T-helper 1 cell treated with Interleukin-12 subunit alpha and Interleukin-12 subunit beta and Interleukin-4 antibody, amounts not matched to agents 30 μg/mL and 1 μg/mL, for 36 hours (primary cell): Measurements from ENCODE around the gene KLRG1.

Experiments used
- H3K27ac Mint-ChIP-seq: one replicate; pipeline ENCODE4 v1.8.0; 2021; ENCODE audit warnings: mild to moderate bottlenecking, mixed read lengths
- H3K27me3 Mint-ChIP-seq: one replicate; pipeline ENCODE4 v1.8.0; 2021; ENCODE audit warnings: low read depth, mixed read lengths
- H3K36me3 Mint-ChIP-seq: one replicate; pipeline ENCODE4 v1.8.0; 2021; ENCODE audit warnings: low read depth, mixed read lengths
- H3K4me1 Mint-ChIP-seq: one replicate; pipeline ENCODE4 v1.8.0; 2021; ENCODE audit warnings: low read depth, mixed read lengths
- H3K4me3 Mint-ChIP-seq: one replicate; pipeline ENCODE4 v1.8.0; 2021; ENCODE audit warnings: mild to moderate bottlenecking, moderate library complexity, mixed read lengths
- H3K9me3 Mint-ChIP-seq: one replicate; pipeline ENCODE4 v1.8.0; 2021; ENCODE audit warnings: mixed read lengths

Gene KLRG1

GRCh38 chr12:9001233-9001632, 11.9 kb downstream of the KLRG1 start:
- Mint-ChIP-seq H3K4me1 (peaks cover 9% of the 10 kb centered on the region), H3K27ac (no peak overlapping the region)

GRCh38 chr12:9002335-9002734, 13.0 kb downstream of the KLRG1 start:
- H3K27ac Mint-ChIP-seq = no peak overlapping the region
- peaks cover 14% of the 10 kb centered on the region for H3K27me3 Mint-ChIP-seq
- no peaks in the 10 kb centered on the region for H3K9me3 Mint-ChIP-seq
- H3K36me3 Mint-ChIP-seq = no peaks in the 10 kb centered on the region
- no peak overlapping the region for H3K4me3 Mint-ChIP-seq
- H3K4me1 Mint-ChIP-seq = no peaks in the 10 kb centered on the region

More at GRCh38 chr12:9001233-9001632, 11.9 kb downstream of the KLRG1 start:
- H3K4me3 Mint-ChIP-seq = no peak overlapping the region
- no peaks in the 10 kb centered on the region for H3K9me3 Mint-ChIP-seq
- peaks cover 14% of the 10 kb centered on the region for H3K27me3 Mint-ChIP-seq
- no peaks in the 10 kb centered on the region for H3K36me3 Mint-ChIP-seq

- H3K4me1 Mint-ChIP-seq = peaks cover 9% of the 10 kb centered on the region
- peaks cover 1% of the 10 kb centered on the region for H3K36me3 Mint-ChIP-seq
- H3K27me3 Mint-ChIP-seq = no peaks in the 10 kb centered on the region
- no peak overlapping the region for H3K4me3 Mint-ChIP-seq
- H3K9me3 Mint-ChIP-seq = peaks cover 11% of the 10 kb centered on the region
- no peak overlapping the region for H3K27ac Mint-ChIP-seq
Measured at GRCh38 chr12:9022592-9022991, 33.2 kb downstream of the KLRG1 start.

GRCh38 chr12:9024512-9024911, 35.2 kb downstream of the KLRG1 start:
- Mint-ChIP-seq H3K36me3 (peaks cover 1% of the 10 kb centered on the region), H3K27ac (no peak overlapping the region), H3K4me3 (no peak overlapping the region), H3K27me3 (no peaks in the 10 kb centered on the region), H3K4me1 (peaks cover 12% of the 10 kb centered on the region), H3K9me3 (no peaks in the 10 kb centered on the region)

GRCh38 chr12:9027161-9028059, 38.1 kb downstream of the KLRG1 start:
- peaks cover 12% of the 10 kb centered on the region for H3K4me1 Mint-ChIP-seq
- peak overlapping the region; percentile 90 for H3K27ac Mint-ChIP-seq
- H3K9me3 Mint-ChIP-seq = no peaks in the 10 kb centered on the region

GRCh38 chr12:9030776-9031175, 41.4 kb downstream of the KLRG1 start:
- H3K4me3 Mint-ChIP-seq = no peak overlapping the region
- no peak overlapping the region for H3K27ac Mint-ChIP-seq
- no peaks in the 10 kb centered on the region for H3K36me3 Mint-ChIP-seq
- no peaks in the 10 kb centered on the region for H3K27me3 Mint-ChIP-seq
- H3K9me3 Mint-ChIP-seq = no peaks in the 10 kb centered on the region
- H3K4me1 Mint-ChIP-seq = peaks cover 7% of the 10 kb centered on the region

More at GRCh38 chr12:9027161-9028059, 38.1 kb downstream of the KLRG1 start:
- Mint-ChIP-seq H3K4me3 (no peak overlapping the region), H3K27me3 (no peaks in the 10 kb centered on the region), H3K36me3 (peaks cover under 1% of the 10 kb centered on the region)

GRCh38 chr12:9032202-9032964, 43.0 kb downstream of the KLRG1 start:
- H3K4me1 Mint-ChIP-seq = peaks cover 5% of the 10 kb centered on the region
- H3K36me3 Mint-ChIP-seq = no peaks in the 10 kb centered on the region
- no peaks in the 10 kb centered on the region for H3K27me3 Mint-ChIP-seq
- H3K4me3 Mint-ChIP-seq = no peak overlapping the region
- H3K9me3 Mint-ChIP-seq = no peaks in the 10 kb centered on the region
- no peak overlapping the region for H3K27ac Mint-ChIP-seq

- Mint-ChIP-seq H3K9me3 (no peaks in the 10 kb centered on the region), H3K4me1 (peaks cover 2% of the 10 kb centered on the region), H3K36me3 (no peaks in the 10 kb centered on the region), H3K27ac (no peak overlapping the region), H3K4me3 (no peak overlapping the region), H3K27me3 (peaks cover 2% of the 10 kb centered on the region)
Measured at GRCh38 chr12:9033265-9033887, 44.0 kb downstream of the KLRG1 start.

- H3K9me3 Mint-ChIP-seq = no peaks in the 10 kb centered on the region
- no peak overlapping the region for H3K4me3 Mint-ChIP-seq
- no peaks in the 10 kb centered on the region for H3K36me3 Mint-ChIP-seq
- H3K27ac Mint-ChIP-seq = no peak overlapping the region
- H3K27me3 Mint-ChIP-seq = peaks cover 3% of the 10 kb centered on the region
- peaks cover 2% of the 10 kb centered on the region for H3K4me1 Mint-ChIP-seq
Measured at GRCh38 chr12:9034095-9034494, 44.7 kb downstream of the KLRG1 start.

- Mint-ChIP-seq H3K27ac (no peak overlapping the region), H3K36me3 (no peaks in the 10 kb centered on the region), H3K4me3 (no peak overlapping the region), H3K27me3 (peaks cover 7% of the 10 kb centered on the region), H3K9me3 (no peaks in the 10 kb centered on the region), H3K4me1 (peaks cover 8% of the 10 kb centered on the region)
Measured at GRCh38 chr12:9036227-9036626, 46.9 kb downstream of the KLRG1 start.

GRCh38 chr12:9037431-9037830, 48.1 kb downstream of the KLRG1 start:
- Mint-ChIP-seq H3K4me3 (no peak overlapping the region), H3K36me3 (no peaks in the 10 kb centered on the region), H3K4me1 (peaks cover 8% of the 10 kb centered on the region), H3K27me3 (peaks cover 7% of the 10 kb centered on the region), H3K27ac (no peak overlapping the region), H3K9me3 (no peaks in the 10 kb centered on the region)

GRCh38 chr12:9039397-9039977, 50.1 kb downstream of the KLRG1 start:
- H3K4me1 Mint-ChIP-seq = peaks cover 8% of the 10 kb centered on the region

GRCh38 chr12:9040484-9041186, 51.3 kb downstream of the KLRG1 start:
- H3K9me3 Mint-ChIP-seq = no peaks in the 10 kb centered on the region
- H3K27ac Mint-ChIP-seq = no peak overlapping the region
- no peak overlapping the region for H3K4me3 Mint-ChIP-seq
- H3K27me3 Mint-ChIP-seq = peaks cover 15% of the 10 kb centered on the region
- H3K4me1 Mint-ChIP-seq = peaks cover 8% of the 10 kb centered on the region
- H3K36me3 Mint-ChIP-seq = no peaks in the 10 kb centered on the region

More at GRCh38 chr12:9039397-9039977, 50.1 kb downstream of the KLRG1 start:
- Mint-ChIP-seq H3K27ac (no peak overlapping the region), H3K36me3 (no peaks in the 10 kb centered on the region), H3K27me3 (peaks cover 7% of the 10 kb centered on the region), H3K9me3 (no peaks in the 10 kb centered on the region), H3K4me3 (no peak overlapping the region)

- H3K27ac Mint-ChIP-seq = no peak overlapping the region
Measured at GRCh38 chr12:9041321-9041720, 52.0 kb downstream of the KLRG1 start.

More at GRCh38 chr12:9041321-9041720, 52.0 kb downstream of the KLRG1 start:
- Mint-ChIP-seq H3K9me3 (no peaks in the 10 kb centered on the region), H3K4me3 (no peak overlapping the region), H3K4me1 (peaks cover 9% of the 10 kb centered on the region), H3K36me3 (no peaks in the 10 kb centered on the region), H3K27me3 (peaks cover 22% of the 10 kb centered on the region)
